C4-2B (cell line): Measurements from ENCODE around the gene ACADSB.

Experiments
- CTCF ChIP-seq: fragments of 450-650 bp; conservative IDR thresholded peaks from 2 replicates; pipeline ENCODE4 v1.5.1; 2017; ENCODE audit warnings: mild to moderate bottlenecking
- ZFX ChIP-seq: fragments of 450-650 bp; IDR thresholded peaks from 2 replicates; pipeline ENCODE4 v1.6.1; 2017

GRCh38 chr10:122966879-122967278 lies 41.9 kb upstream of the ACADSB start:
- TF ChIP-seq CTCF (no peak), ZFX (no peak)
